ENCODE data around the gene CABCOCO1.
A peak's percentile ranks its signal among the peaks of the same experiment; 100 is the strongest.
"Not testable (repeated sequence)": the region's sequence is repeated elsewhere in the genome, so short reads cannot be mapped to it uniquely, and the experiment has no call there.

The CABCOCO1 gene

DNA sequence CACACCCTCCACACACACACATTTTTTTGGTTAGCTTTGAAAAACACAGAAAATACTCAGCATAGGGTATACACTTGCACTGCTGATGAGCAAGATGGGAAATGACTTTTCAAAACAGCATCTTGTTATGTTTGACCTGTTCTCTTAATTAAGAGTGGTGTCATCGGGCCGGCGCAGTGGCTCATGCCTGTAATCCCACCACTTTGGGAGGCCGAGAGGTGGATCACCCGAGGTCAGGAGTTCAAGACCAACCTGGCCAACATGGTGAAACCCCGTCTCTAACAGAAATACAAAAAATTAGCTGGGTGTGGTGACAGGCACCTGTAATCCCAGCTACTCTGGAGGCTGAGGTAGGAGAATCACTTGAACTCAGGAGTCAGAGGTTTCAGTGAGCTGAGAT lies 56.7 kb downstream of the CABCOCO1 start:
- not testable (repeated sequence) for DNase-seq (ENCODE audit: low read depth)

DNA sequence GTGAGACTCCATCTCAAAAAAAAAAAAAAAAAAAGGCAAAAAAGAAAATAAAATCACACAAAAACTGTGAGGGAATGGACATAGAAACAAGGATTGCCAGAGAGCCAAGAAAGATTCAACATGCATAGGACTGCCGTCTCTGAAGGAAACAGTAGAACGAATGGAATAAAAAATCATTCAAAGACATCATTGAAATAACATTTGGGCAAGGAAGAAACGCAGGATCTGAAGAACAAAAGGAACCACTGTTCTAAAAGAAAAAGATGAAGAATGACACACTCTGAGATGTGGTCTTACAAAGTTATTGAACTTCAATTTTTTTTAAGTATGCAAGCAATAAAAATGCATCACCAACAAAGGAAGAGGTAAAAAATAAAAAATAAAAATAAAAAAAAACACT lies 57.2 kb downstream of the CABCOCO1 start:
- DNase-seq (ENCODE audit: low read depth): no peak

DNA sequence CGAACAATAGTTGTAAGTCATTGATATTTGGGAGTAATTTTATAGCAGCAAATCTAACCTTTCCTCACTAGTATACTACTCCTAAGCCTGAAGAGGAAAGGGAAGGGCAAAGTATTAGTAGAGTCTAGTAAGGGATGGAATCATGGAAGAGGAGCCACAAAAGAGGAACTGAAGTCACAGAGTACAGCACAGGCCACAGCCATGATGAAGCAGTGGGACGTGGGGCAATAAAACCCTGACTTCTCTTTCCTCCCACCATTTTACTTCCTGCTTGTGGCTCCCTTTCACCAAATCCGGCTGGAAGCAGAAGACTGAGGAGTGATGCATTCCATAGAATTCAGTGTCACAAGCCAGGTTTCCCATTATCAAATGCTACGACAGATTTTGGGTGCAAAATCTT lies 58.7 kb downstream of the CABCOCO1 start:
- no peak for DNase-seq (ENCODE audit: low read depth)

DNA sequence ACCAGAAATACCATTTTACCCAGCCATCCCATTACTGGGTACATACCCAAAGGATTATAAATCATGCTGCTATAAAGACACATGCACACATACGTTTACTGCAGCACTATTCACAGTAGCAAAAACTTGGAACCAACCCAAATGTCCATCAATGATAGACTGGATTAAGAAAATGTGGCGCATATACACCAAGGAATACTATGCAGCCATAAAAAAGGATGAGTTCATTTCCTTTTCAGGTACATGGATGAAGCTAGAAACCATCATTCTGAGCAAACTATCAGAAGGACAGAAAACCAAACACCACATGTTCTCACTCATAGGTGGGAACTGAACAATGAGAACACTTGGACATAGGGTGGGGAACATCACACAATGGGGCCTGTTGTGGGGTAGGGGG lies 62.5 kb downstream of the CABCOCO1 start:
- DNase-seq (ENCODE audit: low read depth): not testable (repeated sequence)

DNA sequence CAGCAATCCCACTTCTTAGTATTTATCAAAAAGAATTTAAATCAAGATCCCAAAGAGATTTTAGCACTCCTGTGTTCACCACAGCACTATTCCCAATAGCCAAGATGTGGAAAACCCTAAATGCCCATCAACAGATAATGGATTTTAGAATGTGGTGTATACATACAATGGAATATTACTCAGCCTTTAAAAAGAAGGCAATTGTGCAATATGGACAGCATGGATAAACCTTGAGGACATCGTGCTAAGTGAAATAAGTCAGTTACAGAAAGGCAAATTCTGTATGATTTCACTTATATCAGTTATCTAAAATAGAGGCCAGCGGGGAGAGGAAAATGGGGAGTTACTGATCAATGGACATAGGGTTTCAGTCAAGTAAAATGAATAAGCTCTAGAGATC lies 66.9 kb downstream of the CABCOCO1 start:
- DNase-seq (ENCODE audit: low read depth): no peak

DNA sequence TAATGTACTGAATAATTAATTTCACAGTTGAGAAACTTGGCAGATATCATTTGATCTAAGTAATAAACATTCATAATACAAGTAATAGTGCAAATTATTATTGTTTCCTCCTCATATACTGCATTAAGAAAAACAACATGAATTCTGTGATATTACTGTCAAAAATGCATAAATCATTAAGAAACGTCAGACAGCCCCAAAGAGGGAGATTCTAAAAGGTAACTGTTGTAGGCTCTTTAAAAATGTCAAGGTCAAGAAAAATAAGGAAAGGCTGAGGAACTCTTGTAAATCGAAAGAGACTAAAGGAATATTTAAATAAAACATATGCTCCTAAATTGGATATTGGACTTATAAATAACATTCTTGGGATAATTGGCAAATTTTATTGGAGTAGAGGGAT lies 67.9 kb downstream of the CABCOCO1 start:
- no peak for DNase-seq (ENCODE audit: low read depth)

DNA sequence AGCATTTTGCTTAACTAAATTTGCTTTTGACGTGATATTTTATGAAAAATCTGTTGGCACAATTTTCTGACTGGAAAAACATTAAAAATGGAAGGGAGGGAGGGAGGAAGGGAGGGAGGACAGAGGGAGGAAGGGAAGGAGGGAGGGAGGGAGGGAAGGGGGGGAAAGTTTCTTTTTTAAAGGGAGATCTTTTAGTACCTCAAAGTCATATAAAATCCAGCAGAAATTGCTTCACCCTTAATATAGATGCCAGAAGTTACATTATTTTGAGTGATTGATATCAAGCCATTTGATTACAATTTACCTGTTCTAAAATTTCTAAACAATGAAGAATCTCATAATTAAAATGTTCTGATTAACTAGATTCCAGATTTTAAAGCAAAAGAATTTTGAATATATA lies 68.9 kb downstream of the CABCOCO1 start:
- no peak for DNase-seq (ENCODE audit: low read depth)

DNA sequence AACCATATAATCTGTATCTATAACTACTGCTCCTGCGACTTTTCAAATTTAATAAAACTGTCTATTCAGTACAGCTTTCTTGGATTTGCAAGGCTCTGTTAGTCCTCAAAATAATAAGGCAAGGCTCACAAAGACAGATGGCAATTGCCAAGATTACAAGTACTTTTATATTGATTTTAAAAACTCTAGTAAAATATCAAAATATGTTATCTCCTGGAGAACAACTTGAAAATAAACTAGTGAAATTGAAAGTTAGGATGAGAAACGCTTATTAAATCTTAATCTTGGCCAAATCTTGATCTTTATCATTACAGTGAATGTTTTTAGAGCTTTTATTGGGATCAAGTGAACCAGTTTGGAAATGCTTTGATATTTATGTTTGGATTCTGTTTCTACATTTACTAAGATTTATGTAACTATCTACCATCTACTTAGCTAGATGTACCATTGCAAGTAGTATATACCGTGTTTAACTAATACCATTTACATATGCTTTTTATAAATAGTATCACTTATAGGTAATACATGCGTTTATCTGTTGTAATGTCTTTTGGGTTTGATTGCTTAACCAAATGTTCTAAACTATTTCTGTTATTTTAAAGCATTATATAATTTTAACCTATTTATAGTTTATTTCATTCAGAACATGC lies 70.0 kb downstream of the CABCOCO1 start:
- DNase-seq (ENCODE audit: low read depth): no peak

DNA sequence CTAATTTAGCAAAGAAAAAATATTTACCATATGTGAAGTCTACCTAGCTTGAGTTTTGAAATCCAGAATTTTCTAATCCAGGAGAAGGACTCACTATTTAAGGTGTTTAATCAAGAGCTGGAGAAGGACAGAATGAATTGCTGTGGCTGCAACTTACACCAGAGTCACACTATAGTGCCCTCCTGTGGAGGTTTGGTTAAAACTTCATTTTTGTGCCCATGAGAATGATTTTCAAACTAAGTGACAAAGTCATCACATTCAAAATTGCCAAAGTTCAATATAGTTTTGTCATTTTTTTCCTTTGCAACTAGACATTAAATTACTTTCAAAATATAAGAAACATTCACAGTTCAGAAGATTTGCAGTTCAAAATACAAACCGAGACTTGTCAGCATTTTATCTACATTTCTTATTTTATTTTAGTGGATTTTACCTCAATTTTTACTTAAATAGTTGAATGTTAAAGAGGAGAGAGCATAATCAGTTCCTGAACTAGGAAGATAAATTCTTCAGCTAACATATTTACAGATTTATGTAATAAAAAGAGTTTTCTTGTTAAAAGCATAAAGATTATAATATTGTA lies 70.7 kb downstream of the CABCOCO1 start:
- DNase-seq (ENCODE audit: low read depth): no peak

DNA sequence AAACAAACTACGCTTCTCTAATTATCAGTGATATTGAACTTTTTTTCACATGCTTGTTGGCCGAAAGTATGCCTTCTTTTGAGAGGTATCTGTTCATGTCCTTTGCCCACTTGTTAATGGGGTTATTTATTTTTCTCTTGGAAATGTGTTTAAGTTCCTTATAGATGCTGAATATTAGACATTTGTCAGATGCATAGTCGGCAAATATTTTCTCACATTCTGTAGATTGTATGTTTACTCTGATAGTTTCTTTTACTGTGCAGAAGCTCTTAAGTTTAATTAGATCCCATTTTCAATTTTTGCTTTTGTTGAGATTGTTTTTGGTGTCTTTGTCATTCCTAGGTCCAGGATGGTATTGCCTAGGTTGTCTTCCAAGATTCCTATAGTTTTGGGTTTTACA lies 73.2 kb downstream of the CABCOCO1 start:
- no peak for DNase-seq (ENCODE audit: low read depth)

DNA sequence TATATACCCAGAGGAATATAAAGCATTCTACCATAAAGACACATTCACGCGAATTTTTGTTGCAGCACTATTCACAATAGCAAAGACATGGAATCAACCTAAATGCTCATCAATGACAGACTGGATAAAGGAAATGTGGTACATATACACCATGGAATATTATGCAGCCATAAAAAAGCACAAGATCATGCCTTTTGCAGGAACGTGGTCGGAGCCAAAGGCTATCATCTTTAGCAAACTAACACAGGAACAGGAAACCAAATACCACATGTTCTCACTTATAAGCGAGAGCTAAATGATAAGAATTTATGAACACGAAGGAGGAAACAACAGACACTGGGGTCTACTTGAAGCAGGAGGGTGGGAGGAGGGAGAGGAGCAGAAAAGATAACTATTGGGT lies 74.7 kb downstream of the CABCOCO1 start:
- DNase-seq (ENCODE audit: low read depth): not testable (repeated sequence)

DNA sequence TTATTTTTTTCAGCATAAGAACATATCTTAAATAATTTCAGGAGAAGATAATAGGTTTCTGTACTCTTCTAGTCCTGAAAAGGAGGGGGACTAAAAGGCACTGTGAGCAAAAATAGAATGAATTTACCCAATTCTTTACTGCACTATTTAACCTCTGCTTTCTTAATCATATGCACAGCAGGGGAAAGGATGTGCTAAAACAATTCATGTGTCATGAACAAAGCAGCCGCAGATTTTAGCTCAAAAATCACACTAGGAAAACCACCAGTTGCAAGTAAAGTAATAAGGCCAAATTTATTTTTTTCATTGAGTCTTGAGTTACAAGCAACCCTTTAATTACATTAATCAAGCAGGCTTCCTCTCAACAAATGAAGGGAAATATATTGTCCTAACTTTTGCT lies 80.1 kb downstream of the CABCOCO1 start:
- no peak for DNase-seq (ENCODE audit: low read depth)

DNA sequence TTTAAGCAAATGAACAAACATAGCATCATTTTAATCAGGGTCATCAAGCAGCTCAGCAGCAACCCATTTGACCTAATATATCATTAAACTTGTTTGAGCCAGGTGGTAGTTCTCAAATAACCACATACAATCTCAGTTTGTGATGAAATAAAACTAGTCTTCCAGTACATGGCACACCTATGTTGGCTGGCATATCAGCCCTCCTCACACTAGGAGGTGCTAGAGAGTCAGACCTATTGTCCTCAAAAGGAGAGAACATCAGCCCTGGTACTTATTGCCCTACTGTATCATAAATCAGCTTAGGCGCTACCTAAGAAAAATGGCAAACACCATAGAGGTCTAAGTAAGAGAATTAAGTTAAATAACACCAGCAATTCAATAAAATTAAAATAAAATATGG lies 81.7 kb downstream of the CABCOCO1 start:
- no peak for DNase-seq (ENCODE audit: low read depth)

DNA sequence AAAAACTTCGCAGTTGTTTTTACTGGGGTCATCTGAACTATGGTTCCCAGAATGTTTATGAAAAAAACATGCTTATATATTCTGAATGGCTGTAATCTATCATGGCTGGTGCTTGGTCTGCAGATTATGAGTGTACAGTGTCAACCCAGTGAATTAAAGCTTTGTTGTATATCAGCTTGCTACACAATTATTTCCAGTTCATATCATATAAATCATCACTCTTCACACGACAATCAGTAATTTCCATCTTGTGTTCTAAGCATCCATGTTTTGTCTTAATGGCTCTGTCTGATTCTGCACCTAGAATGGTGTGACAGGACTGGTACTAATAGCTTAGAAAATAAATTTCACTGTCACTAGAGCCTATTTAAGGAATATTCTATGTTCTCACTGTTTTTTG lies 83.6 kb downstream of the CABCOCO1 start:
- DNase-seq (ENCODE audit: low read depth): no peak

DNA sequence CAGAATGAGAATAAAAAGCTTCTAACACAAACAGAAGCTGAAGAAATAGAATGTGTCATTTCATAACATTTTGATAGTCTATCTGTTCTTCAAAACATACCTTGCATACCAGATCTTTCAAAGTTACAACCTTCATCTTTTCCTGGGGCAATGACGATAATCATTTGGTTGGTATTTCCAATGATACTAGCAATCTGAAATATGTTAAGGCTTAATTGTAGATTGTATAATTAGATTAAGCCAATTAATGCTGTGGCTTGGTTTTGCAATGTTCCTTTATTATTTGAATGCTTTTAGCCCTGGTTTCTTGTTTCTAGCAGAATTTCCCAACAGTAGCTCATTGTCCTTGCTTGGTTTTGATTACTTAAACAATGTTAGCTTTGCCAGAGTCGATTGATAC lies 84.6 kb downstream of the CABCOCO1 start:
- DNase-seq (ENCODE audit: low read depth): no peak

DNA sequence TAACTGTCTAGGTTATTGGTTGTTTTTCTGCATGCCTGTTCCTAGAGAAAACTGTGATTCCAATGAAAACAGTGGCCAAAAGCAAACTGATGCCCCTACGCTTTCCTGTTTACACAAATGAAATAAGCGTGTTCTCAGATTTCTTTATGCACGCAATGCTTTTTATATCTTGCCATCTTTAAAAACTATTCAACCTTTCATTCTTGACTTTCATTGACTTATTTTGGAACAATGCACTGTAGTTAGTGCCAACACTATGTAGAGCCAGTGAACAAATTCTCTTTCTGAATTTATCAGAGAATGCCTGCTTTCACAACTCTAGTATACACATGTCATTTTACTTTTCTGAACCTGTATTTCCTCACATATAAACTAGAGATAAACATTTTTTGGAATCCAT lies 86.6 kb downstream of the CABCOCO1 start:
- DNase-seq (ENCODE audit: low read depth): no peak

DNA sequence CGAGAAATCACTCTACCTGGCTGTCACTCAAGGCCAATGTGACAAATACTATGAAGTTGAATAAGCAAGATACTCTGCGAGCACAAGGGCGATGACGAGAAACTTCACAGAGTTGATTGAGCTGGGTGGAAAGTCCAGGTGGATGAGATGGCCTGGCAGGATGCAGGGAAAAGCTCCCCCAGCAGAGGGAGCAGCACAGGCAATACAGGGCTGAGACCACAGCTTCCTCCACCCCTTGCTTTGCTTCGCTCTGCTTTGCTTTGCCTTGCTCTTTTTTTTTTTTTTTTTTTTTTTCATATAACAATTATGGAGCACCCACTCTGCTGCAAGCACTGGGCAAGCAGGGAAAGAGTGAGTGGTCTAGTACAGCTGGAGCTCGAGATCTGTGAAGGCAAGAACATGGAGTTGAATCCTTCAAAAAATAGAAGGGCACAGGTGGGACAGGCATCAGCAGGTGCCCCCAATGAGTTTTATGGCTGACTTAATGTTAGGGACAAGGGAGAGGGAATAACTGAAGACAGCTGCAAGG lies 88.3 kb downstream of the CABCOCO1 start:
- peak; percentile 20 for DNase-seq (ENCODE audit: low read depth)

DNA sequence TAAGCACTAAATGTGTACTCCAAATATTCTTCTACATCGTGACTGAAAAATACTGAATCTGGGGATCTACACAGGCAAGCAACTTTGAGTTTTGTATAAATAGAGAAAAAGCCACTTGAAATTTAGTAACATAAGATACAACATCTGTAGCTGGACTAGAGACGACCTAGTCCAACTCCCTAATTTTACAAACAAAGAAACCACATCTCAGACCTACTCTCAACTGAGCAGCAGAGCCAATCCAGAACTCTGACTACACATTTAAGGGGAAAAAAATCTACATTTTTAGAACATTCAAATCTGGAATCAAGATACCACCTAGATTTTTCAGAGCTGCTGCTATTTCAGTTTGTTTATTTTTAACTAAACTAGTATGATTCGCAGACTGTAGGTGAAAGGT lies 88.9 kb downstream of the CABCOCO1 start:
- no peak for DNase-seq (ENCODE audit: low read depth)

DNA sequence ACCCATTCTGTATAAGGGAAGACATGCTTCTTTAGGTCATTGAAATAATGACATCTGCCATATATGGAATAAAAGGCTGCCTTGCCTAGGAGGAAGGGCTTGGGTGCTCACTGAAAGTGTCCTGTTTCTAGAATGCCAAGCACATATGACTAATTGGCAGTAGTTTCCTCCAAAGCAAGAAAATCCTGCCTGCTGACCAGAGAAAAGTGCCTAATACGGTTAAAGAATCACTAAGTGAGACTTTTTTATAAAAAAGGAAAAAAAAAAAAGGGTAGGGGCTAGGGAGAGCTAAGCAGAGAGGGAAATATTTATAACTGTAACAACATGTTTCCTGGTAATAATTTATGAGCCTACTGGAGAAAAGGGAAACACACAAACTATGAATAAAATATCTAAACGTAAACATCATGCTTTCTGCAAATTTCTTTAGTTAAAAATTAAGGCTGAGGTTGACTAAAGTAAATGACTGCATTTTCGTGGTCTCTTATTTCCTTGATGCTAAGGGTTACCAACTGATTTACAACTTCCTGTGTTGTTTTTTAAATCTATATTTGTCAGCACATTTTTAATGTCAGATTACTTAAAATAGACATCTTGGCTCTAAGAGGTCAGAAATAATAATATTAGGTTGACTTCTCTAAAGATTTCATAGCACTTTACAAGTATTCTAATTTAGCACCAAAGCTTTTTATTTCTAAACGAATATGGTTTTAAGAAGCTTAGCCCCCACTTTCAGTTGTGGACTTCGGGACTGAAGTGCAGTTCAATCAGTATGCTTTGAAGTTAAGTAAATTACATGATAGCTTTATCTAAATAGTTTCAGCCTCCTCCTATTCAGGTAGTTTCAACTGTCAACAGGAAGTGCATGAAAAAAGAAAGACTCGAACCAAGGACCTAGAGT lies 89.6 kb downstream of the CABCOCO1 start:
- DNase-seq (ENCODE audit: low read depth): no peak

DNA sequence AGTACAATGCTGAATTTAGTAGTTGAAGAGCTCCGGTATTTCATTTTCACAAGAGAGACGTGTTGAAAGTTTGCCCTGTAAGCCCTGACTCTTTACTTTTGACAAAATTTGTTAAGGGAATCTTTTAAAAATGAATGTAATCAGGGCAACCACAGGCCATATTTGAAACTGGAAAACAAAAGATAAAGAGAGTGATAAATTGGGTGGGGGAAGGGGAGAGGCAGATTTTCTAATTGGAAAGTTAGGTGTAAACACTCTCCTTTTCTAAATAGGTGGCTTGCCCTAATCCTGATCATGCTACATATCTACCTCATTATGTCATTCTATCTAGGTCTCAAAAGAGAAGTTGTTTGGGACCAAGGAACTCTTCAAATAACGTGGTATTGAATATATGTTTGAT lies 90.7 kb downstream of the CABCOCO1 start:
- DNase-seq (ENCODE audit: low read depth): no peak

DNA sequence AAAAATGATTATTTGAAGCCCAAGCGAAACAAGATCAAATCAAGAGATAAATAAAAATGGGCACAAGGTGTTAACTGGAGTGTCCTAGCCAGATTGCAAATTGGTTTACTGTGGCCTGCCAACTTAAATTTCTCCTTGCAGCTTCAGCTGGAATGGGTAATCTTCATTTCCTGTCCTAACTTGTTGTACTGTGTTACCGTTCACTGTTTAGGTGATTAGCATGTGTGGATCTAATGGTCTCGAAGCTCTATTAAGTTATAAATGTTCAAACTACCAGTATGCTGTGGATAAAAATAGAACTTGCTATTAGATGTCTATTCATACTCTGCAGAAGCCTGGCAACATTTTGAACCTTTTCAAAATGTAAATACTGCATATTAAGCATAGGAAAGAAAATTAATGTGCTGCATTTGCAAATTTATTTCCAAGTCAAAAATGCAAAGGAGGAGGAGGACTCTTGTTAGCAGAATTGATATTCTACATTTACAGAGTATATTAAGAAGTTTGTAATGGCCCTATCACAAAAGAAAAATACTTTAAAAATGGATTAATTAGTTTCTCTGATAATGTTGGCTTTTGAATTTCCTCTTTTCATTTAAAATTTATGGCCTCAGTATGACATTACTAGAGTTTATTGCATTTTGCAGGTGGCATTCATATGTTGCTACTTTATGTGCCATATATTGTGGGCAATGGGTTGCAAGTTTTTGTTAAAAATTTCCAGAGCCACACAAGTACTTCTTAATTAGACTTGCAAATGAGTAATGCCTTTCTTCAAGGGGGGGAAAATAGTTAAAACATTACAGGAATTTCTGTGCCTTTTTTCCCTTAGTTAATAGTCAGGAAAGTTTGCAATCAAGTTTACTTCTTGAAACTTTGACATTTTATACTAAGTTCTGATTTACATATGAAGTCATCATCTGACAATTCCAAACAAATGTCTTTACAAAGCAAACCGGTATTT lies 92.1 kb downstream of the CABCOCO1 start:
- no peak for DNase-seq (ENCODE audit: low read depth)

DNA sequence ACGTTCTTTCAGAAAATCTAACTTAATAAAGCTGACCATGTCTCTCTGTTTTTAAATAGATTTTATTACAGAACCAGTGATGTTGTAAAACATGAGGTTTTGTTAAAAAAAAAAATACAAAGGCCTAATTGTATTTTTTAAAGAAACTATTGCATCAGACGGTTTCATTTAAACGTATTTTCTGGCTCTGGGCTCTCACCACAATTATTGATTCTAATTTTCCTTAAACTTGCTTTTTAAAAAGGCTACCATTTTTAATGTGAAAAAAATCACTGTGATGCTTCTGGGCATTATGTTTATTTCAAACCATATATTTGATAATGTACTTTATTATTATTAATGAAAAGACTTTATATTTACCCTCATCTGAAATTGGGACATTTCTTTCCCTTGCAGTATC lies 94.3 kb downstream of the CABCOCO1 start:
- DNase-seq (ENCODE audit: low read depth): no peak

Measured in T-helper 22 cell (primary cell).